Astrocyte (in vitro differentiated cells and primary cell): ENCODE data around the gene RBP3. TPM values are rescaled to one million over a fixed set of nuclear protein-coding genes. Genes with fewer than 3 reads are reported as not detected.

Experiments
- DNase-seq: peaks from one replicate; pipeline ENCODE4 v3.0.0-alpha.2; 2010; ENCODE audit warnings: low read depth
- FAIRE-seq: peaks from 2 replicates; lab custom pipeline; 2011; peaks lifted over from hg19 to GRCh38; lab: Jason Lieb, UNC
- H2AFZ ChIP-seq: 2 replicates; pipeline ENCODE4 v1.6.0; 2012; ENCODE audit warnings: low read depth, low read length, inconsistent platforms
- H3K27ac ChIP-seq: 2 replicates; pipeline ENCODE4 v1.5.1; 2011; ENCODE audit warnings: low read depth, low read length, inconsistent platforms
- H3K27me3 ChIP-seq: 2 replicates; pipeline ENCODE4 v1.6.0; 2011; ENCODE audit warnings: low read length, inconsistent platforms; ENCODE audit not compliant: insufficient read depth
- H3K36me3 ChIP-seq: 2 replicates; pipeline ENCODE4 v1.5.1; 2011; ENCODE audit warnings: low read length, inconsistent platforms; ENCODE audit not compliant: insufficient read depth
- H3K4me1 ChIP-seq: 2 replicates; pipeline ENCODE4 v1.5.1; 2011; ENCODE audit warnings: low read length, inconsistent platforms; ENCODE audit not compliant: insufficient read depth
- H3K4me2 ChIP-seq: 2 replicates; pipeline ENCODE4 v1.6.0; 2012; ENCODE audit warnings: low read length, inconsistent platforms
- H3K4me3 ChIP-seq: 2 replicates; pipeline ENCODE4 v1.5.1; 2011; ENCODE audit warnings: low read depth, mild to moderate bottlenecking, low read length, inconsistent platforms; ENCODE audit not compliant: insufficient read depth
- H3K79me2 ChIP-seq: 2 replicates; pipeline ENCODE4 v1.6.0; 2012; ENCODE audit warnings: mild to moderate bottlenecking, low read length, inconsistent platforms; ENCODE audit not compliant: insufficient read depth
- H3K9ac ChIP-seq: 2 replicates; pipeline ENCODE4 v1.6.0; 2012; ENCODE audit warnings: mild to moderate bottlenecking, low read length, inconsistent platforms
- H3K9me3 ChIP-seq: 2 replicates; pipeline ENCODE4 v1.5.1; 2012; ENCODE audit warnings: low read depth, mild to moderate bottlenecking, low read length, inconsistent platforms; ENCODE audit not compliant: insufficient read depth
- H4K20me1 ChIP-seq: 2 replicates; pipeline ENCODE4 v1.6.0; 2012; ENCODE audit warnings: low read length, inconsistent platforms; ENCODE audit not compliant: insufficient read depth
- H3K27ac Mint-ChIP-seq: one replicate; pipeline ENCODE4 v1.8.0; 2021; ENCODE audit warnings: mild to moderate bottlenecking, mixed read lengths; ENCODE audit not compliant: unreplicated experiment
- H3K27me3 Mint-ChIP-seq: one replicate; pipeline ENCODE4 v1.8.0; 2021; ENCODE audit warnings: low read depth, mixed read lengths; ENCODE audit not compliant: unreplicated experiment
- H3K36me3 Mint-ChIP-seq: one replicate; pipeline ENCODE4 v1.8.0; 2021; ENCODE audit warnings: low read depth, mixed read lengths; ENCODE audit not compliant: unreplicated experiment
- H3K4me1 Mint-ChIP-seq: one replicate; pipeline ENCODE4 v1.8.0; 2021; ENCODE audit warnings: low read depth, mixed read lengths; ENCODE audit not compliant: unreplicated experiment
- H3K4me3 Mint-ChIP-seq: one replicate; pipeline ENCODE4 v1.8.0; 2021; ENCODE audit warnings: mild to moderate bottlenecking, moderate library complexity, mixed read lengths; ENCODE audit not compliant: unreplicated experiment
- H3K9me3 Mint-ChIP-seq: one replicate; pipeline ENCODE4 v1.8.0; 2021; ENCODE audit warnings: mild to moderate bottlenecking, mixed read lengths; ENCODE audit not compliant: unreplicated experiment
- EZH2 ChIP-seq: IDR thresholded peaks from 2 replicates; pipeline ENCODE4 v1.6.1; 2012; ENCODE audit warnings: mild to moderate bottlenecking, low read length, inconsistent platforms; ENCODE audit not compliant: insufficient read depth
- total RNA-seq: library from RNA; stranded (reverse); gene quantifications from 2 replicates; pipeline ENCODE4 v1.2.1, GENCODE V29; 2021
- TF ChIP-seq, protein P1 (sequence below): IDR thresholded peaks from 2 replicates; pipeline ENCODE4 v1.5.1; 2011; ENCODE audit warnings: low read depth, mild to moderate bottlenecking, inconsistent platforms, low read length, moderate library complexity; ENCODE audit not compliant: insufficient read depth

RBP3 gene
- total RNA-seq, 1 donor from 2014 or later, result not detected

DNA sequence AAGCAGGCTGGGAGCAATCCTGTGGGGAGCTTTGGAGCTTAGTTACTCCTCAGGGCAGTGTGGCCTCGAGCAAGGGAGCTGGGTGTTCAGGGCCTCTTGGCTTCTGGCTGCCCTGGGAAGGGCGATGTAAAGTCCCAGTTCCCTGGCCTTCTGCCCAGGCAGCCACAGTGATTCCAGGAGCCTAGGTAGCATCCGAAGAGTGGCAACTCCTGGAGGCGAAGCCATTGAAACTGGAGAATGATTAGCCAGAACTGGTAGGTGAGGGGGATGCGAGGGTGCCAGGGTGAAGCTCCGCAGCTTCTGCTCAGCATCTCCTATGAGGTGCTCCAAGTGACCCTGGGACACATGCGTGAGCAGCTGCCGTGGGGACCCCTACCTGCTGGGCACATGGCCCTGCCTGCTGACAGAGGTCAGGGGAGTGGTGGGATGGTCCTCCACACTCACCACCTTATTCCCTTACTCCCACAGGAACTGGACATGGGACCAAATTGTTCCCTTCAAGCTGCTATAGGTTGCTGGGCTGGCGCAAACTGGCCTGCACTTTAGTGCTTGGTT is 33.7 kb upstream of the RBP3 start:
- Mint-ChIP-seq H3K9me3 (no peaks in the 10 kb centered on the region), H3K4me1 (peaks cover 5% of the 10 kb centered on the region), H3K27ac (no peak overlapping the region), H3K4me3 (no peak overlapping the region), H3K27me3 (peaks cover 38% of the 10 kb centered on the region), H3K36me3 (no peaks in the 10 kb centered on the region)
- Histone ChIP-seq H3K79me2 (no peaks in the 10 kb centered on the region), H3K4me3 (no peak overlapping the region), H3K4me2 (no peak overlapping the region), H4K20me1 (no peaks in the 10 kb centered on the region), H2AFZ (no peak overlapping the region), H3K9ac (no peak overlapping the region), H3K27me3 (peaks cover 3% of the 10 kb centered on the region), H3K9me3 (no peaks in the 10 kb centered on the region), H3K36me3 (no peaks in the 10 kb centered on the region), H3K27ac (no peak overlapping the region), H3K4me1 (no peaks in the 10 kb centered on the region)
- TF ChIP-seq, protein P1, sequence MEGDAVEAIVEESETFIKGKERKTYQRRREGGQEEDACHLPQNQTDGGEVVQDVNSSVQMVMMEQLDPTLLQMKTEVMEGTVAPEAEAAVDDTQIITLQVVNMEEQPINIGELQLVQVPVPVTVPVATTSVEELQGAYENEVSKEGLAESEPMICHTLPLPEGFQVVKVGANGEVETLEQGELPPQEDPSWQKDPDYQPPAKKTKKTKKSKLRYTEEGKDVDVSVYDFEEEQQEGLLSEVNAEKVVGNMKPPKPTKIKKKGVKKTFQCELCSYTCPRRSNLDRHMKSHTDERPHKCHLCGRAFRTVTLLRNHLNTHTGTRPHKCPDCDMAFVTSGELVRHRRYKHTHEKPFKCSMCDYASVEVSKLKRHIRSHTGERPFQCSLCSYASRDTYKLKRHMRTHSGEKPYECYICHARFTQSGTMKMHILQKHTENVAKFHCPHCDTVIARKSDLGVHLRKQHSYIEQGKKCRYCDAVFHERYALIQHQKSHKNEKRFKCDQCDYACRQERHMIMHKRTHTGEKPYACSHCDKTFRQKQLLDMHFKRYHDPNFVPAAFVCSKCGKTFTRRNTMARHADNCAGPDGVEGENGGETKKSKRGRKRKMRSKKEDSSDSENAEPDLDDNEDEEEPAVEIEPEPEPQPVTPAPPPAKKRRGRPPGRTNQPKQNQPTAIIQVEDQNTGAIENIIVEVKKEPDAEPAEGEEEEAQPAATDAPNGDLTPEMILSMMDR, result no peak
- no peak for TF ChIP-seq EZH2
- no peak for DNase-seq
- FAIRE-seq, result no peak

DNA sequence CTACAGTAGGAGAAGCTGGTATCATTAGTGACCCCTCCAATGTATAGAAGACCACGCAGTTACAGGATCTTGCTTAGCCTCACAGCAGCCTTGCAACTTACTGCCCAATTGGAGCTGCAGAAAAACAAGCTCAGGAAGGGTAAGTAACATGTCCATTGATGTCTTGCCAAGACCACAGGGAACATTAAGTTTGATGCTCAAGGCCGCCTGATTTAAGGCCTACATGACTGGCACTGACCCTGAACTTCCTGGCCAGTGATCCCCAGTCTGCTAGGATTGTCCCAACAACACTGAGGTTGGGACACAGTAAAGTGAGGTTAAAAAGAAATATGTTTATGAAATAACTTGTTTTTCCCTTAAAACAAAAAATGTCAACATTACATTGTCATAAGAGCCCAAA is 32.7 kb upstream of the RBP3 start:
- no peak for FAIRE-seq
- no peak overlapping the region for H2AFZ ChIP-seq
- peaks cover 44% of the 10 kb centered on the region for H3K27me3 Mint-ChIP-seq

DNA sequence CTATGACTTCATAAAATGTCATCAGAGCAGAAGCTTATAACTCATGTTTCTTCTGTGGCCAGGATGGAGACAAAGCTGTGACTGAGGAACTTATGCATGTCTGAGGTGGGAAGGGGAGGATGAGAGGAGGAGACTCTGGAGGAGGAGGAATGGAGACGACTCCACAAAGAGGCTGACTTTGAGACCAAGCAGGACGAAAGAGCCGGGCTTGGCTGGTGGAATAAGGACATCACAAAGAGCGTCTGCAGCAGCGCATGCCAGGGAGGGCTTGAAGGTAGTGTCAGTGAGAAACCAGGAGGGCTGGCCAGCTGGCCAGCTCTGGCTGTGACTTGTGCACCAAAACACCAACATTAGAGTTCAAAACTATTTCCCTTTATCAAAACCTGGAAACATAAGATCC is 32.0 kb upstream of the RBP3 start:
- FAIRE-seq, result no peak
- H4K20me1 ChIP-seq, result no peaks in the 10 kb centered on the region
- Mint-ChIP-seq H3K9me3 (no peaks in the 10 kb centered on the region), H3K4me3 (no peak overlapping the region), H3K27me3 (peaks cover 48% of the 10 kb centered on the region), H3K4me1 (peaks cover 5% of the 10 kb centered on the region), H3K36me3 (no peaks in the 10 kb centered on the region), H3K27ac (no peak overlapping the region)
- no peaks in the 10 kb centered on the region for H3K79me2 ChIP-seq
- no peaks in the 10 kb centered on the region for H3K27me3 ChIP-seq
- no peak overlapping the region for H3K27ac ChIP-seq
- no peaks in the 10 kb centered on the region for H3K36me3 ChIP-seq
- H3K4me1 ChIP-seq, result no peaks in the 10 kb centered on the region
- H2AFZ ChIP-seq, result no peak overlapping the region
- H3K4me3 ChIP-seq, result no peak overlapping the region
- H3K9me3 ChIP-seq, result no peaks in the 10 kb centered on the region
- no peak overlapping the region for H3K9ac ChIP-seq
- no peak for DNase-seq
- TF ChIP-seq EZH2, result no peak
- TF ChIP-seq, protein P1, result no peak
- H3K4me2 ChIP-seq, result no peak overlapping the region

More for the DNA sequence above, 32.7 kb upstream of the RBP3 start:
- H4K20me1 ChIP-seq, result no peaks in the 10 kb centered on the region
- no peaks in the 10 kb centered on the region for H3K4me1 ChIP-seq
- no peak for DNase-seq
- no peaks in the 10 kb centered on the region for H3K9me3 ChIP-seq
- Mint-ChIP-seq H3K36me3 (no peaks in the 10 kb centered on the region), H3K27ac (no peak overlapping the region), H3K9me3 (no peaks in the 10 kb centered on the region), H3K4me3 (no peak overlapping the region), H3K4me1 (peaks cover 5% of the 10 kb centered on the region)
- H3K9ac ChIP-seq, result no peak overlapping the region
- no peak overlapping the region for H3K4me2 ChIP-seq
- H3K79me2 ChIP-seq, result no peaks in the 10 kb centered on the region
- no peak overlapping the region for H3K27ac ChIP-seq
- peaks cover 2% of the 10 kb centered on the region for H3K27me3 ChIP-seq
- no peaks in the 10 kb centered on the region for H3K36me3 ChIP-seq
- no peak overlapping the region for H3K4me3 ChIP-seq
- TF ChIP-seq, protein P1, result no peak
- no peak for TF ChIP-seq EZH2
